Progenitor cell of endocrine pancreas (in vitro differentiated cells): ENCODE measurements around the gene LUZP1. TPM values are rescaled to one million over a fixed set of nuclear protein-coding genes. Genes with fewer than 3 reads are reported as not detected.
"Not testable (repeated sequence)": the region's sequence is repeated elsewhere in the genome, so short reads cannot be mapped to it uniquely, and the experiment has no call there.

Source experiments
- DNase-seq: peaks from one replicate; pipeline ENCODE4 v3.0.0; 2021; ENCODE audit warnings: low spot score; ENCODE audit not compliant: unreplicated experiment
- H3K27ac Mint-ChIP-seq: 2 replicates; pipeline ENCODE4 v1.8.0; 2021; ENCODE audit warnings: mild to moderate bottlenecking, moderate library complexity, mixed read lengths
- H3K27me3 Mint-ChIP-seq: 2 replicates; pipeline ENCODE4 v1.8.0; 2021; ENCODE audit warnings: mixed read lengths
- H3K36me3 Mint-ChIP-seq: 2 replicates; pipeline ENCODE4 v1.8.0; 2022; ENCODE audit warnings: mixed read lengths; ENCODE audit not compliant: insufficient read depth
- H3K4me1 Mint-ChIP-seq: 2 replicates; pipeline ENCODE4 v1.8.0; 2021; ENCODE audit warnings: low read depth, mixed read lengths
- H3K4me3 Mint-ChIP-seq: 2 replicates; pipeline ENCODE4 v1.8.0; 2021; ENCODE audit warnings: low read depth, mild to moderate bottlenecking, moderate library complexity, mixed read lengths
- H3K9me3 Mint-ChIP-seq: 2 replicates; pipeline ENCODE4 v1.8.0; 2021; ENCODE audit warnings: low read depth, mixed read lengths
- CTCF ChIP-seq: fragments of 200-600 bp; sonication (generic); IDR thresholded peaks from one replicate; pipeline ENCODE4 v1.5.0; 2021; ENCODE audit warnings: antibody characterized with exemption, mild to moderate bottlenecking; ENCODE audit not compliant: unreplicated experiment
- total RNA-seq: library from RNA; stranded (reverse); gene quantifications from 2 replicates; pipeline ENCODE4 v1.2.1, GENCODE V29; 2021

LUZP1 gene
- total RNA-seq, 1 donor from 2014 or later, result 47.5 TPM

GRCh38 chr1:23196627-23197328 is 28.1 kb upstream of the LUZP1 start:
- Mint-ChIP-seq H3K9me3 (no peaks in the 10 kb centered on the region), H3K4me3 (no peak overlapping the region), H3K4me1 (no peaks in the 10 kb centered on the region), H3K27me3 (no peaks in the 10 kb centered on the region), H3K27ac (peak overlapping the region; percentile 56), H3K36me3 (no peaks in the 10 kb centered on the region)
- TF ChIP-seq CTCF, result no peak
- no peak for DNase-seq

- Mint-ChIP-seq H3K4me1 (no peaks in the 10 kb centered on the region), H3K27me3 (no peaks in the 10 kb centered on the region), H3K36me3 (no peaks in the 10 kb centered on the region), H3K4me3 (no peak overlapping the region), H3K27ac (no peak overlapping the region), H3K9me3 (no peaks in the 10 kb centered on the region)
- no peak for TF ChIP-seq CTCF
- DNase-seq, result no peak
Measured at GRCh38 chr1:23194119-23194984, 25.7 kb upstream of the LUZP1 start.

GRCh38 chr1:23193391-23194118 is 24.9 kb upstream of the LUZP1 start:
- H3K4me1 Mint-ChIP-seq, result no peaks in the 10 kb centered on the region
- no peak overlapping the region for H3K4me3 Mint-ChIP-seq
- H3K27ac Mint-ChIP-seq, result no peak overlapping the region
- no peaks in the 10 kb centered on the region for H3K36me3 Mint-ChIP-seq
- H3K27me3 Mint-ChIP-seq, result no peaks in the 10 kb centered on the region
- H3K9me3 Mint-ChIP-seq, result no peaks in the 10 kb centered on the region
- TF ChIP-seq CTCF, result no peak
- DNase-seq, result no peak

GRCh38 chr1:23191199-23191598 is 22.5 kb upstream of the LUZP1 start:
- no peak for DNase-seq
- no peaks in the 10 kb centered on the region for H3K27me3 Mint-ChIP-seq
- H3K4me1 Mint-ChIP-seq, result no peaks in the 10 kb centered on the region
- H3K4me3 Mint-ChIP-seq, result no peak overlapping the region
- H3K27ac Mint-ChIP-seq, result no peak overlapping the region
- no peaks in the 10 kb centered on the region for H3K36me3 Mint-ChIP-seq
- H3K9me3 Mint-ChIP-seq, result no peaks in the 10 kb centered on the region
- TF ChIP-seq CTCF, result no peak

- not testable (repeated sequence) for H3K36me3 Mint-ChIP-seq, H3K4me1 Mint-ChIP-seq, H3K27ac Mint-ChIP-seq, H3K27me3 Mint-ChIP-seq, H3K4me3 Mint-ChIP-seq, H3K9me3 Mint-ChIP-seq, DNase-seq
Measured at GRCh38 chr1:23188936-23189452, 20.3 kb upstream of the LUZP1 start.
